ENCODE measurements around the gene DYNLT3. TPM values are rescaled to one million over a fixed set of nuclear protein-coding genes. Genes with fewer than 3 reads are reported as not detected.

The DYNLT3 gene
- total RNA-seq, 1 experiment from 2014 or later = 17.4 TPM

- Histone ChIP-seq H3K27me3 (ENCODE audit: control insufficient read depth, insufficient read depth, low read length) (no peaks in the 10 kb centered on the region), H3K4me3 (ENCODE audit: low read depth in 2 of 2, low read length in 2 of 2) (no peak overlapping the region), H3K36me3 (ENCODE audit: control insufficient read depth, insufficient read depth, low read length) (no peaks in the 10 kb centered on the region), H3K27ac (ENCODE audit: low read length) (no peak overlapping the region), H3K4me1 (ENCODE audit: control insufficient read depth, insufficient read depth, low read length) (no peaks in the 10 kb centered on the region), H3K9me3 (ENCODE audit: control insufficient read depth, insufficient read depth, low read depth, low read length) (no peaks in the 10 kb centered on the region)
- ChIA-PET CTCF (no interaction called here), POLR2A (no interaction called here)
- ATAC-seq (no peak), DNase-seq (ENCODE audit: low read depth, low spot score) (no peak)
- no TSS peak for BruUV-seq (replicated peaks)
- TF ChIP-seq REST (IDR thresholded peaks at IDR 0.05; ENCODE audit: insufficient read depth in 1 of 2, low read depth in 2 of 2, low read length in 1 of 2) = no peak
- TF ChIP-seq CTCF (IDR thresholded peaks at IDR 0.05) = no peak
- no peak for TF ChIP-seq TCF7L2 (IDR thresholded peaks at IDR 0.05; ENCODE audit: low read depth, low read length)
- intact Hi-C loops (cut with micrococcal nuclease; ENCODE audit: unreplicated experiment) = no loop called here
- in situ Hi-C loops (cut with HindIII; ENCODE audit: low pct_unique_long_range_greater_than_20kb, low sequenced_read_pairs) = no loop called here
Measured at GRCh38 chrX:37830371-37830770, 17.0 kb downstream of the DYNLT3 start.

GRCh38 chrX:37829721-37830120 lies 17.6 kb downstream of the DYNLT3 start:
- TF ChIP-seq POLR2AphosphoS5 (IDR thresholded peaks at IDR 0.05; ENCODE audit: low read depth, low read length) (no peak), SIN3A (IDR thresholded peaks at IDR 0.05; ENCODE audit: borderline replicate concordance, insufficient read depth, low read depth, low read length) (no peak), CTCF (IDR thresholded peaks at IDR 0.05) (no peak)
- H3K27me3 ChIP-seq (ENCODE audit: control insufficient read depth, insufficient read depth, low read length) = no peaks in the 10 kb centered on the region
- H3K4me1 ChIP-seq (ENCODE audit: control insufficient read depth, insufficient read depth, low read length) = no peaks in the 10 kb centered on the region
- H3K36me3 ChIP-seq (ENCODE audit: control insufficient read depth, insufficient read depth, low read length) = no peaks in the 10 kb centered on the region
- DNase-seq (ENCODE audit: low read depth, low spot score) (no peak), ATAC-seq (no peak)
- H3K9me3 ChIP-seq (ENCODE audit: control insufficient read depth, insufficient read depth, low read depth, low read length) = no peaks in the 10 kb centered on the region
- ChIA-PET POLR2A (no interaction called here), CTCF (no interaction called here)
- no peak overlapping the region for H3K4me3 ChIP-seq (ENCODE audit: low read depth in 2 of 2, low read length in 2 of 2)
- BruUV-seq (replicated peaks) = no TSS peak
- intact Hi-C loops (cut with micrococcal nuclease; ENCODE audit: unreplicated experiment) = no loop called here
- in situ Hi-C loops (cut with HindIII; ENCODE audit: low pct_unique_long_range_greater_than_20kb, low sequenced_read_pairs) = no loop called here
- H3K27ac ChIP-seq (ENCODE audit: low read length) = no peak overlapping the region

All from Panc1 (cell line).